ENCODE data around the gene FMN1. TPM values are rescaled to one million over a fixed set of nuclear protein-coding genes. Genes with fewer than 3 reads are reported as not detected.

FMN1 gene
- total and polyA plus RNA-seq, 2 of the 8 experiments (the other 6 are each of a cell fraction or from before 2014, with no cell fraction given): 0.27 to 3.7 TPM

DNA sequence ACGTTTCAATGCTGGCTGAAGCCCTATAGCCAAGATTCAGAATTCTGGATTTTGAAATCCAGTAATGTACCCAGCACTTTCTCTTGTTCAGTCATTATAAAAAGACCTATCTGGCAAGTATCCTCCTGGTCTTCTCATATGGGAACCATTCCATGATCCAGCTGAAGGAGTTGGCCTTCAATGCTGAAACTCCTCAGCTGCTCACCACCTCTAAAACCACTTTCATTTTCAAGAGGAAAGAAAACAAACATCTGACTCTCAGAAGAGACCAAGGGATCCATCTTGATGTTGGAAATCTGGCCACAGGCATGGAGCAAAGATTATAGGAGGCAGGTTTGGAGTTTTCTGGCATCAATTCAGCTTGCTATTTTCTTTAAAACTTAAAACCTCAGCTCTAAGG lies 235.4 kb downstream of the FMN1 start (continued):
- TF ChIP-seq, protein P1, sequence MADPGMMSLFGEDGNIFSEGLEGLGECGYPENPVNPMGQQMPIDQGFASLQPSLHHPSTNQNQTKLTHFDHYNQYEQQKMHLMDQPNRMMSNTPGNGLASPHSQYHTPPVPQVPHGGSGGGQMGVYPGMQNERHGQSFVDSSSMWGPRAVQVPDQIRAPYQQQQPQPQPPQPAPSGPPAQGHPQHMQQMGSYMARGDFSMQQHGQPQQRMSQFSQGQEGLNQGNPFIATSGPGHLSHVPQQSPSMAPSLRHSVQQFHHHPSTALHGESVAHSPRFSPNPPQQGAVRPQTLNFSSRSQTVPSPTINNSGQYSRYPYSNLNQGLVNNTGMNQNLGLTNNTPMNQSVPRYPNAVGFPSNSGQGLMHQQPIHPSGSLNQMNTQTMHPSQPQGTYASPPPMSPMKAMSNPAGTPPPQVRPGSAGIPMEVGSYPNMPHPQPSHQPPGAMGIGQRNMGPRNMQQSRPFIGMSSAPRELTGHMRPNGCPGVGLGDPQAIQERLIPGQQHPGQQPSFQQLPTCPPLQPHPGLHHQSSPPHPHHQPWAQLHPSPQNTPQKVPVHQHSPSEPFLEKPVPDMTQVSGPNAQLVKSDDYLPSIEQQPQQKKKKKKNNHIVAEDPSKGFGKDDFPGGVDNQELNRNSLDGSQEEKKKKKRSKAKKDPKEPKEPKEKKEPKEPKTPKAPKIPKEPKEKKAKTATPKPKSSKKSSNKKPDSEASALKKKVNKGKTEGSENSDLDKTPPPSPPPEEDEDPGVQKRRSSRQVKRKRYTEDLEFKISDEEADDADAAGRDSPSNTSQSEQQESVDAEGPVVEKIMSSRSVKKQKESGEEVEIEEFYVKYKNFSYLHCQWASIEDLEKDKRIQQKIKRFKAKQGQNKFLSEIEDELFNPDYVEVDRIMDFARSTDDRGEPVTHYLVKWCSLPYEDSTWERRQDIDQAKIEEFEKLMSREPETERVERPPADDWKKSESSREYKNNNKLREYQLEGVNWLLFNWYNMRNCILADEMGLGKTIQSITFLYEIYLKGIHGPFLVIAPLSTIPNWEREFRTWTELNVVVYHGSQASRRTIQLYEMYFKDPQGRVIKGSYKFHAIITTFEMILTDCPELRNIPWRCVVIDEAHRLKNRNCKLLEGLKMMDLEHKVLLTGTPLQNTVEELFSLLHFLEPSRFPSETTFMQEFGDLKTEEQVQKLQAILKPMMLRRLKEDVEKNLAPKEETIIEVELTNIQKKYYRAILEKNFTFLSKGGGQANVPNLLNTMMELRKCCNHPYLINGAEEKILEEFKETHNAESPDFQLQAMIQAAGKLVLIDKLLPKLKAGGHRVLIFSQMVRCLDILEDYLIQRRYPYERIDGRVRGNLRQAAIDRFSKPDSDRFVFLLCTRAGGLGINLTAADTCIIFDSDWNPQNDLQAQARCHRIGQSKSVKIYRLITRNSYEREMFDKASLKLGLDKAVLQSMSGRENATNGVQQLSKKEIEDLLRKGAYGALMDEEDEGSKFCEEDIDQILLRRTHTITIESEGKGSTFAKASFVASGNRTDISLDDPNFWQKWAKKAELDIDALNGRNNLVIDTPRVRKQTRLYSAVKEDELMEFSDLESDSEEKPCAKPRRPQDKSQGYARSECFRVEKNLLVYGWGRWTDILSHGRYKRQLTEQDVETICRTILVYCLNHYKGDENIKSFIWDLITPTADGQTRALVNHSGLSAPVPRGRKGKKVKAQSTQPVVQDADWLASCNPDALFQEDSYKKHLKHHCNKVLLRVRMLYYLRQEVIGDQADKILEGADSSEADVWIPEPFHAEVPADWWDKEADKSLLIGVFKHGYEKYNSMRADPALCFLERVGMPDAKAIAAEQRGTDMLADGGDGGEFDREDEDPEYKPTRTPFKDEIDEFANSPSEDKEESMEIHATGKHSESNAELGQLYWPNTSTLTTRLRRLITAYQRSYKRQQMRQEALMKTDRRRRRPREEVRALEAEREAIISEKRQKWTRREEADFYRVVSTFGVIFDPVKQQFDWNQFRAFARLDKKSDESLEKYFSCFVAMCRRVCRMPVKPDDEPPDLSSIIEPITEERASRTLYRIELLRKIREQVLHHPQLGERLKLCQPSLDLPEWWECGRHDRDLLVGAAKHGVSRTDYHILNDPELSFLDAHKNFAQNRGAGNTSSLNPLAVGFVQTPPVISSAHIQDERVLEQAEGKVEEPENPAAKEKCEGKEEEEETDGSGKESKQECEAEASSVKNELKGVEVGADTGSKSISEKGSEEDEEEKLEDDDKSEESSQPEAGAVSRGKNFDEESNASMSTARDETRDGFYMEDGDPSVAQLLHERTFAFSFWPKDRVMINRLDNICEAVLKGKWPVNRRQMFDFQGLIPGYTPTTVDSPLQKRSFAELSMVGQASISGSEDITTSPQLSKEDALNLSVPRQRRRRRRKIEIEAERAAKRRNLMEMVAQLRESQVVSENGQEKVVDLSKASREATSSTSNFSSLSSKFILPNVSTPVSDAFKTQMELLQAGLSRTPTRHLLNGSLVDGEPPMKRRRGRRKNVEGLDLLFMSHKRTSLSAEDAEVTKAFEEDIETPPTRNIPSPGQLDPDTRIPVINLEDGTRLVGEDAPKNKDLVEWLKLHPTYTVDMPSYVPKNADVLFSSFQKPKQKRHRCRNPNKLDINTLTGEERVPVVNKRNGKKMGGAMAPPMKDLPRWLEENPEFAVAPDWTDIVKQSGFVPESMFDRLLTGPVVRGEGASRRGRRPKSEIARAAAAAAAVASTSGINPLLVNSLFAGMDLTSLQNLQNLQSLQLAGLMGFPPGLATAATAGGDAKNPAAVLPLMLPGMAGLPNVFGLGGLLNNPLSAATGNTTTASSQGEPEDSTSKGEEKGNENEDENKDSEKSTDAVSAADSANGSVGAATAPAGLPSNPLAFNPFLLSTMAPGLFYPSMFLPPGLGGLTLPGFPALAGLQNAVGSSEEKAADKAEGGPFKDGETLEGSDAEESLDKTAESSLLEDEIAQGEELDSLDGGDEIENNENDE (IDR thresholded peaks at IDR 0.05; ENCODE audit: insufficient replicate concordance, low read length): no peak
- no peak for TF ChIP-seq CHD1 (IDR thresholded peaks at IDR 0.05; ENCODE audit: low read depth, low read length)
- TF ChIP-seq TAF7 (optimal IDR thresholded peaks at IDR 0.05; ENCODE audit: borderline replicate concordance, low read depth, low read length): no peak
- TF ChIP-seq RNF2 (IDR thresholded peaks at IDR 0.05; ENCODE audit: borderline replicate concordance, low read depth, low read length, missing control alignments, poor library complexity, severe bottlenecking): no peak
- TF ChIP-seq SAP30 (IDR thresholded peaks at IDR 0.05; ENCODE audit: insufficient read depth, insufficient replicate concordance, low read length): no peak
- no peak for TF ChIP-seq CREB1 (IDR thresholded peaks at IDR 0.05)
